Endothelial cell of umbilical vein (primary cell): ENCODE measurements around the gene NKX1-2. TPM values are rescaled to one million over a fixed set of nuclear protein-coding genes. Genes with fewer than 3 reads are reported as not detected.

Source experiments
- BruUV-seq: library from RNA; stranded (reverse); fragments of 400-500 nt; replicated peaks from 2 replicates; lab custom pipeline; 2021; lab: Mats Ljungman, UMichigan
- CTCF ChIA-PET: fragments of 300-600, 350-600 bp; sonication (Branson Sonifier 250); formaldehyde crosslinking; loops from one replicate; lab custom pipeline; 2021; ENCODE audit warnings: antibody characterized with exemption, inconsistent platforms; lab: Charles Lee
- POLR2A ChIA-PET: fragments of 300-600, 350-600 bp; sonication (Branson Sonifier 250); formaldehyde crosslinking; loops from one replicate; lab custom pipeline; 2021; ENCODE audit warnings: antibody characterized with exemption, inconsistent platforms; lab: Charles Lee
- DNase-seq: peaks from one replicate; pipeline ENCODE4 v3.0.0-alpha.2; 2011; ENCODE audit warnings: low read depth, low spot score
- FAIRE-seq: peaks from 2 replicates; lab custom pipeline; 2011; peaks lifted over from hg19 to GRCh38; lab: Jason Lieb, UNC
- H2AFZ ChIP-seq: 2 replicates; pipeline ENCODE4 v1.6.0; 2012; ENCODE audit warnings: low read depth, low read length, control low read depth, inconsistent platforms
- H3K27ac ChIP-seq: 2 replicates; pipeline ENCODE4 v1.5.1; 2011; ENCODE audit warnings: low read depth, mild to moderate bottlenecking, control low read depth, low read length, moderate library complexity; ENCODE audit not compliant: insufficient read depth
- H3K27me3 ChIP-seq, 2 experiments: 2 replicates each; pipeline versions ENCODE4 v1.6.0 to v1.6.1; 2011; ENCODE audit warnings: low read length in 2 of 2, mixed read lengths in 1 of 2; ENCODE audit not compliant: control insufficient read depth in 2 of 2, insufficient read depth in 2 of 2
- H3K36me3 ChIP-seq, 2 experiments: 2 replicates in 1 of 2; 3 replicates in 1 of 2; pipeline ENCODE4 v1.5.1; 2011; ENCODE audit warnings: low read length in 2 of 2, mild to moderate bottlenecking in 1 of 2, moderate library complexity in 1 of 2; ENCODE audit not compliant: control insufficient read depth in 2 of 2, insufficient read depth in 2 of 2; ENCODE audit errors: extremely low read depth in 1 of 2
- H3K4me1 ChIP-seq: 3 replicates; pipeline ENCODE4 v1.5.1; 2011; ENCODE audit warnings: mild to moderate bottlenecking, low read length; ENCODE audit not compliant: control insufficient read depth, insufficient read depth; ENCODE audit errors: extremely low read depth
- H3K4me2 ChIP-seq: 2 replicates; pipeline ENCODE4 v1.6.1; 2011; ENCODE audit warnings: low read length, control low read depth, mixed read lengths; ENCODE audit not compliant: insufficient read depth
- H3K4me3 ChIP-seq, 3 experiments: fragments of 200-600 bp in 1 of 3; sonication (generic), shearing (Covaris generic) in 1 of 3; replicated peaks in 1 of 3; 2 replicates each; pipeline ENCODE4 v1.5.1; 2011 to 2016; ENCODE audit warnings: control low read depth in 3 of 3, low read length in 3 of 3, mild to moderate bottlenecking in 2 of 3, inconsistent platforms in 1 of 3, low read depth in 1 of 3, moderate library complexity in 1 of 3; ENCODE audit not compliant: insufficient read depth in 1 of 3
- H3K79me2 ChIP-seq: 2 replicates; pipeline ENCODE4 v1.6.0; 2012; ENCODE audit warnings: low read length, inconsistent platforms; ENCODE audit not compliant: control insufficient read depth, insufficient read depth
- H3K9ac ChIP-seq: replicated peaks from 2 replicates; pipeline ENCODE3; 2011; ENCODE audit warnings: low read length, control low read depth; ENCODE audit not compliant: insufficient read depth; ENCODE audit errors: extremely low read depth
- H3K9me1 ChIP-seq: replicated peaks from 3 replicates; pipeline ENCODE4 v1.6.0; 2011; ENCODE audit warnings: mild to moderate bottlenecking, low read length; ENCODE audit not compliant: control insufficient read depth, insufficient read depth; ENCODE audit errors: extremely low read depth
- H3K9me3 ChIP-seq: replicated peaks from 2 replicates; pipeline ENCODE4 v1.5.1; 2012; ENCODE audit warnings: low read length, inconsistent platforms; ENCODE audit not compliant: control insufficient read depth, insufficient read depth
- H4K20me1 ChIP-seq: replicated peaks from 2 replicates; pipeline ENCODE3; 2011; ENCODE audit warnings: mild to moderate bottlenecking, low read length; ENCODE audit not compliant: control insufficient read depth, insufficient read depth; ENCODE audit errors: extremely low read depth
- EZH2 ChIP-seq: IDR thresholded peaks from 2 replicates; pipeline ENCODE4 v1.6.1; 2012; ENCODE audit warnings: borderline replicate concordance, low read depth, mild to moderate bottlenecking, moderate library complexity, low read length, inconsistent platforms; ENCODE audit not compliant: severe bottlenecking
- FOS ChIP-seq: IDR thresholded peaks from 2 replicates; pipeline ENCODE4 v1.6.1; 2011; ENCODE audit warnings: mild to moderate bottlenecking, low read length, moderate library complexity, borderline replicate concordance; ENCODE audit not compliant: insufficient read depth
- GATA2 ChIP-seq: IDR thresholded peaks from 2 replicates; pipeline ENCODE4 v1.7.0; 2011; ENCODE audit warnings: low read depth, mild to moderate bottlenecking, moderate library complexity, mixed read lengths, low read length; ENCODE audit not compliant: insufficient read length, insufficient read depth
- JUN ChIP-seq: IDR thresholded peaks from 2 replicates; pipeline ENCODE4 v1.6.1; 2011; ENCODE audit warnings: borderline replicate concordance, low read depth; ENCODE audit not compliant: insufficient read length, insufficient read depth
- MAX ChIP-seq: IDR thresholded peaks from 2 replicates; pipeline ENCODE4 v1.6.1; 2011; ENCODE audit not compliant: insufficient read depth, insufficient read length
- MYC ChIP-seq: IDR thresholded peaks from one replicate; pipeline ENCODE4 v1.6.1; 2011; ENCODE audit warnings: mild to moderate bottlenecking, low read depth, low read length
- POLR2A ChIP-seq: IDR thresholded peaks from 2 replicates; pipeline ENCODE4 v1.6.1; 2012; ENCODE audit warnings: low read depth, mild to moderate bottlenecking, control low read depth, low read length
- POLR2AphosphoS5 ChIP-seq: IDR thresholded peaks from 2 replicates; pipeline ENCODE4 v1.6.1; 2012; ENCODE audit warnings: low read depth, mild to moderate bottlenecking, control low read depth, low read length, moderate library complexity; ENCODE audit not compliant: insufficient read depth
- dilution Hi-C: fragments of 300-500 bp; cut with MboI; formaldehyde crosslinking; loops from one replicate; pipeline ENCODE4 v1.15.0; 2019; ENCODE audit warnings: low sequenced_read_pairs; ENCODE audit not compliant: extremely low pct_ligation_motif_present
- intact Hi-C: fragments of 100-400 bp; cut with micrococcal nuclease; formaldehyde crosslinking; loops from one replicate; pipeline ENCODE4 v1.10.0; 2022
- polyA plus RNA-seq, 4 experiments: library from polyadenylated mRNA; depleted of rRNA in 3 of 4; stranded (reverse) in 3 of 4; unstranded in 1 of 4; fragments of >200 nt; gene quantifications; 2 replicates each; pipeline versions ENCODE4 v1.2.1 to v1.2.3, GENCODE V29; 2011 to 2012; ENCODE audit warnings: missing spikeins in 1 of 4
- total RNA-seq: library from RNA; stranded (reverse); gene quantifications from 2 replicates; pipeline ENCODE4 v1.2.3, GENCODE V29; 2021
- TF ChIP-seq, protein P1 (sequence below), 2 donors: IDR thresholded peaks; 1 replicate in 1 of 2; 2 replicates in 1 of 2; pipeline ENCODE4 v1.5.1; 2011; ENCODE audit warnings: low read length in 2 of 2, mild to moderate bottlenecking in 2 of 2, moderate library complexity in 2 of 2, control low read depth in 1 of 2, inconsistent platforms in 1 of 2, low read depth in 1 of 2; ENCODE audit not compliant: insufficient read depth in 1 of 2; ENCODE audit errors: extremely low read depth in 1 of 2

The NKX1-2 gene
- total and polyA plus RNA-seq, 2 donors (not counting 3 experiments of a cell fraction or from before 2014, with no cell fraction given), result not detected

- Histone ChIP-seq H3K27ac (no peak overlapping the region), H3K4me2 (no peak overlapping the region), H3K36me3 (no peaks in the 10 kb centered on the region), H3K4me1 (no peaks in the 10 kb centered on the region), H3K9ac (no peak overlapping the region), H3K79me2 (no peaks in the 10 kb centered on the region), H3K9me1 (no peaks in the 10 kb centered on the region), H2AFZ (no peak overlapping the region), H4K20me1 (no peaks in the 10 kb centered on the region), H3K27me3 (no peaks in the 10 kb centered on the region), H3K4me3 (no peak overlapping the region), H3K9me3 (no peaks in the 10 kb centered on the region)
- dilution Hi-C loops, result no loop called here
- TF ChIP-seq FOS (no peak), MAX (no peak), GATA2 (no peak), JUN (no peak), POLR2AphosphoS5 (no peak), EZH2 (no peak), MYC (no peak), POLR2A (no peak)
- TF ChIP-seq, protein P1, sequence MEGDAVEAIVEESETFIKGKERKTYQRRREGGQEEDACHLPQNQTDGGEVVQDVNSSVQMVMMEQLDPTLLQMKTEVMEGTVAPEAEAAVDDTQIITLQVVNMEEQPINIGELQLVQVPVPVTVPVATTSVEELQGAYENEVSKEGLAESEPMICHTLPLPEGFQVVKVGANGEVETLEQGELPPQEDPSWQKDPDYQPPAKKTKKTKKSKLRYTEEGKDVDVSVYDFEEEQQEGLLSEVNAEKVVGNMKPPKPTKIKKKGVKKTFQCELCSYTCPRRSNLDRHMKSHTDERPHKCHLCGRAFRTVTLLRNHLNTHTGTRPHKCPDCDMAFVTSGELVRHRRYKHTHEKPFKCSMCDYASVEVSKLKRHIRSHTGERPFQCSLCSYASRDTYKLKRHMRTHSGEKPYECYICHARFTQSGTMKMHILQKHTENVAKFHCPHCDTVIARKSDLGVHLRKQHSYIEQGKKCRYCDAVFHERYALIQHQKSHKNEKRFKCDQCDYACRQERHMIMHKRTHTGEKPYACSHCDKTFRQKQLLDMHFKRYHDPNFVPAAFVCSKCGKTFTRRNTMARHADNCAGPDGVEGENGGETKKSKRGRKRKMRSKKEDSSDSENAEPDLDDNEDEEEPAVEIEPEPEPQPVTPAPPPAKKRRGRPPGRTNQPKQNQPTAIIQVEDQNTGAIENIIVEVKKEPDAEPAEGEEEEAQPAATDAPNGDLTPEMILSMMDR (IDR thresholded peaks at IDR 0.05; ENCODE audit: extremely low read depth in 1 of 2, insufficient read depth in 1 of 2, low read depth in 1 of 2, low read length in 2 of 2), result no peak
- BruUV-seq, result no TSS peak
- ChIA-PET POLR2A (no interaction called here), CTCF (no interaction called here)
- intact Hi-C loops, result no loop called here
- DNase-seq (no peak), FAIRE-seq (no peak)
These were observed 21.0 kb upstream of the NKX1-2 start for GRCh38 chr10:124470544-124471434.
